ENCODE results near the gene TENM4.

TENM4 gene

GRCh38 chr11:78748918-78749690 lies 691.7 kb downstream of the TENM4 start:
- no peak for DNase-seq

DNA sequence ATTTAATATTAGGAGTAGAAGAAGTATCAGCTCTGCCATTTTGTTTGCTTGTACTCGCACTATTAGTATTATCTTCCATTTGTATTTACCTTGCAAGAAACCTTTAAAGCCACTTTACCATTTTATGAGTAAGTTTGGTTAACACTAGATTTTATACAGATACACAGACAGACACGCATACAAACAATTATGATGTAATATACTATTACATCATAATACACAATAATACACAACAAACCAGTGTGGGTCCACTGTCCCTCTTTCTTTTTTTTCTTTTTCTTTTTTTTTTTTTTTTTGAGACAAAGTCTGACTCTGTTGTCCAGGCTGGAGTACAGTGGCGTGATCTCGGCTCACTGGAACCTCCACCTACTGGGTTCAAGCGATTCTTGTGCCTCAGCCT lies 695.9 kb downstream of the TENM4 start:
- no peak for DNase-seq

GRCh38 chr11:78744202-78744601 lies 696.6 kb downstream of the TENM4 start:
- no peak for DNase-seq

DNA sequence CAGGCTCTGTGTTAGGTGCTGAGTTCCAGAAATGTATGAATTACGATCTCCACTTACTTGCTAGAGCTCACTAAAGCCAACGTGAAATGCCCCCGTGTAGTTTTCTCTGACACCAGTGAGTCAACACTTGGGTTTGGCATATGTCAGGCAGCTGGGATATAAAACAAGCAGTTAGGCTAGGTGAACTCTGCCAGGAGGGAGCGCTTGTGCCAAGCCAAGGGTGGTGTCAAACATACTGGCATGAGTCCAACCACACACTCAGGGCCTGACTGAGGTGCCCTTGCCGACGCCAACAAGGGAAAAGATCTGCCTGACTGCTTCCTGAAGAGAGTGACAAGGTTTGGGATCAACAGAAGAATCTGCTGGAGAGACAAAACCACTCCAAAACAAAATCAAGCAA lies 698.4 kb downstream of the TENM4 start:
- peak; percentile 25 for DNase-seq

- DNase-seq: no peak
These were observed 699.1 kb downstream of the TENM4 start for GRCh38 chr11:78741741-78742140.

GRCh38 chr11:78740199-78741071 lies 700.4 kb downstream of the TENM4 start:
- no peak for DNase-seq

DNA sequence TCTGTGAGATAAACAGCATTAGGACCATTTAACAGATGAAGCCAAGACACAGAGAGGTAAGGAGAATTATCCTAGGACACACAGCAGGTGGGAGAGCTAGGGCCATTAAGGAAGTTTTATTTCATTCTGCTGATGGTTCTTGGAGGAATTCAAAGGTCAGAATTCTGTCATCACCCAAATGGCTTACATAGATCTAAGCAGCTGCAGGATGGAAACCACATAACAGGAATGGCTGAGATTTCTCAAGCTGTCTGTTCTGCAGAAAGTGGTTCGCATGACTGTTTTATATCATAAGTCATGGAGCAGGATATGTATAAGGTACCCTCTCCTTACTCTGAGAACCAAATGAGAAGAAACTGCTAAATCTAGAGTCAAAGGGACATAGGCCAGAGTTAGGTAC lies 702.9 kb downstream of the TENM4 start:
- DNase-seq: no peak

GRCh38 chr11:78737301-78737700 lies 703.5 kb downstream of the TENM4 start:
- no peak for DNase-seq

GRCh38 chr11:78735711-78736110 lies 705.1 kb downstream of the TENM4 start:
- DNase-seq: no peak

DNA sequence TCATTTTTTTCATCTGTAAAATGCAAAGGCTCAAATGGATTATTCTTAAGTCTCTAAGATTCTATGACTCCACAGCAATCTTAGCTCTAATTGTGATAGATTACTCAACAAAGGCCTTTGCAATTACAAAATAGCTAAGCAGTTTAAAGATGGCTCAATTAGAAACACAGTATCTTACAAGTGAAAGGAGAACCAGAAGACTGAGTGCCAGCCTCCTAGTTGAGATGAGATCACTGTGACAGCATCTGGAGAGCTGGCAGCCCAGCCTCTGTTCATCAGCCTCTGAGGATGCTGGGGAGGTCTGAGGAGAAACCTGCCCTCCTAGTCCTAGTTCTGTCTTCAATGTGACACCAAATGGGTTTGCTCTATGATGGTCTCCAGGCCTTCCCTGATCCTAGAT lies 707.8 kb downstream of the TENM4 start:
- no peak for DNase-seq

DNA sequence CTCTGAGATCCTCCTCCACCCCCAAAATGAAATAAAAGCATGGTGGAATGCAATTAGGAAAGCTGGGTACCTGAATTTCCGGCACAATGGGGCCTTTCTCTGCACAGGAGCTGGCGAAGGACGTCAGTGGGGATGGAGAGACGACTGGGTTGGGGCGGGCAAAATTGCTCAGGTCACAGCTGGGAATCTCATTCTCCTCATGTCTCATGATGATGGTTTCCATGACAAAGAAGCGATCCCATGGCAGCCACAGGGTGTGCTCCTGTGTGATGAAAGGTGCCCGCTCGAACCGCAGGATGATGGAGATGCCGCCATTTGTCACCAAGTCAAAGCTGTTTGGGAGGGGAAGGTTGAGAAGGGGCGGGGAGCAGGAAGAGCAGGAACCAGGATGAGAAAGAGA lies 708.6 kb downstream of the TENM4 start:
- no peak for DNase-seq

- DNase-seq: no peak
These were observed 709.8 kb downstream of the TENM4 start for GRCh38 chr11:78731027-78731426.

DNA sequence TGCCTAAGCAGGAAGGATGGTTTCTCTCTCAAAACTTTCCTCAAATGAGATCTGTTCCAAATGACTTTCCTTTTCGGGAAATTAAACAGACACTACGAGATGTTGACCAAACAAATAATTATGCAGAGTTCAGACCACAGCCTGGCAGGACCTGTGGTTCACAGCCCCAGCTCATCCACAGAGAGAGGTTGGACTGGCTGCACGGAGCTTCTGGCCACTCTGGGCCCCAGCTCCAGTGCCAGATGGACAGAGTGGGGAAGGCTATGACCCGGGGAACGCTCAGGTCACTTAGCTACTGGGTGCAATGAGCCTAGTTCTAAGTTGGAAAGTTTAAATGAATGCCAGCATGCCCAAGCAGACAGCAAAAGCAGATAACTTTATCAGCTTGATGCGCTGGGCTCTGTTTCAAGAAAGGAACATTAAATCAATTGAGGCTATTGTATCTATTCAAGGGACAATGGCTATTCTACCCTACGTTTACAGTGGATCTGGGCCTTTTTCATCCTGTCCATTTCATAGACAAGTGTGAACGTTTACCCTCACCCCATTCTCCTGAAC lies 710.5 kb downstream of the TENM4 start:
- no peak for DNase-seq

- no peak for DNase-seq
These were observed 713.0 kb downstream of the TENM4 start for GRCh38 chr11:78727816-78728215.

DNA sequence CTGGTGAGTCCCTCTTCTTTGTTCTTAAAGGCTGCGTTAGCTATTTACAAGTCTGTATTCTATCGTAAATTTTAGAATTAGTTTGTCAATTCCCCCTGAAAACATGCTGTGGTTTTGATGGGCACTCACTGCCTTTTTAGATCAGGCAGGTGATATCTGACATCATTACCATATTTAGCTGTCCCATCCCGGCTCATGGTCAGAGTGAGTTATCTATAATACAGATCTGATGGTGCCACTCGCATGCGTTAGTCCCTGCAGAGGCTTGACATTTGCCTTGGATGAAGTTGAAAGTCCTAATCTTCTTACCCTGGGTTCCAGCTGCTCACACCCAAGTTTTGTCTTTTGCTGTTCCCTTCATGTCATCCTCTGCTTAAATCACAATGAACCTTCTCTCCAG lies 715.6 kb downstream of the TENM4 start:
- DNase-seq: no peak

- DNase-seq: no peak
These were observed 718.0 kb downstream of the TENM4 start for GRCh38 chr11:78722786-78723185.

DNA sequence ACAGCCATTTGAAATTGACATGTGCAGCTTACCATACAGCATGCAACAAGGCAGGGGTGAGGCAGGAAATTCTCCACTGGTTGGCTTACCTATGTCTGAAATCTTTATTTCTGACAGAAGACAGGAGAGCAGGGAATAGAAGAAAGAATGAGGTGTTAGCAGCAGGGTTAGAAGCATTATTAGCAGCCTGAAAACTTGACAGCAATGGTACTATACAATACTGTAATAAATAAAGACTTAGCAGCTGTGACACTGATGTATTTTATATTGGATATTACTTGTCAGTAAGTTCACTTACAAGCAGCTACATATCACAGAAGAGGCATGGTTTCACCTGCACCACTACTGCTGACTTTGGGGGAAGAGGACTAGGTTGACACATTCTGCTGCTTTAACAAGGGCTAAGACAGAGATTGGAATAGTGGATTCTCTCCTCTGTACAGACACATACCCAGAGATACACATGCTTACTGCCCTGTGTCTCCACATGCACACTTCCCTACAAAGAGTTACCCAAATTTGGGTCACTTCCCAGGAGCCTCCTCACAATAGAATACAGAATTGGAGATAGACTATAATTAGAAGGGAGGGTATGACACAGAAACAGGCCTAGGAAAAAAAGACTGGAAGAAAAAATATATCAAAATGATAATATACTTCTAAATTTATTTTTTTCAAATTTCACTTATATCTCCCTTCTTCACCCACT lies 720.4 kb downstream of the TENM4 start:
- no peak for DNase-seq

DNA sequence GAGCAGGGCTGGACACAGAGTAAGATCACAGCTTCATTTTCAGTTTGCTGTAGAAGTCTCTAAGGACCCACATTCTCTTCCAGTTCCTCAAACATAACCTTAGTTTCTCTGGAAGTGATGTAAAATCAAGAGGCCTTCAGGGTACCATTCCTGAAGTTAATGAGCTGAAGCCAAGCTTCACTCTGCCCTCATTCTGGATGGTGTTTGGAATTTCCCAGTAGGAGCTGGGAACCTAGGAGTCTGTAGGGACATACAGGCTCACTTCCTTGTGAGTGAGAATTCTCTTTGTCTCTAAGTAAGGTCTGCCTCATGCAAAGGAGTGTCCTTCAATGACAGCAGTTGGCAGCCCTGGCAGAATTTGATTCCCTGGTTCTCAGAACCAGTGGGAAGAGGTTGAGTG lies 723.8 kb downstream of the TENM4 start:
- no peak for DNase-seq

- DNase-seq: no peak
These were observed 725.1 kb downstream of the TENM4 start for GRCh38 chr11:78715639-78716311.

DNA sequence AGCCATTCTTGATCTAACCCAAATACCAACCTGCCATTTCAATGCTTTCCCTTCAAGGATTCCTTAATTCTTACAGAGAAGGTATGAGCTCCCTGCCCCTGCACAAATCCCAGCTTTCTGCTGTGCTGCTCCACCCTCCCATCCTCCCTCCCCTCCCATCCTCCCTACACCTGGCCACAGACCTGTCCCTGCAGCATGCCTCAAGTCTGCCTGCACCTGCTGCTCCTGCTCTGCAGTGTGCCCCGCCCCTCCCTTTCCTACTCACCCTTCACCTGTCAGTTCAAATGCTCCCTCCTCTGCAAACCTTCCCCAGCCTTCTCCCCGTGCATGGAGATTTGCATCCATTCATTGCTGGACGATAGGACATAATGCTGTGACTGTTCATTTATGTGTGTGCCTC lies 726.3 kb downstream of the TENM4 start:
- no peak for DNase-seq

GRCh38 chr11:78711735-78712134 lies 729.1 kb downstream of the TENM4 start:
- no peak for DNase-seq

DNA sequence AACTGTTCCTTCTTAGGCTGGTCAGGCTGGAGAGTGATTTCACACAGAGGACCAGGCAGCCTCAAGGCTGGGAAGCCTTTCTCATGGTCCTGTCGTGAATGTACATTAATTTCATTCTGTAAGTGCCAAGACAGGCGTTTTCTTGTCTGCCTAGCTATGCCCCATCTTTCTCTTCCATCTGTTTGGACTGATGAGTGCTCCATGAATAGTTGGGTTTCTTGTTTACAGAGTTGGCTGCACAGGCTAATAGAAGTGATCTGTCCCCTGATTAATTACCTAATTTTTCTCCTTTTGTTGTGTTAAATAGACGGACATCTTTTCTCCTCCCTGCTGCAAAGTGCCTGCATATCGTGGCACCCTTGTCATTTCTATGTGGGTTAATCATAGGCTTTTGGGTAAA lies 730.4 kb downstream of the TENM4 start:
- no peak for DNase-seq

GRCh38 chr11:78708388-78708787 lies 732.4 kb downstream of the TENM4 start:
- no peak for DNase-seq

Measured in NCI-H524 treated with DMSO at 0.1 percent for 48 hours (cell line).